ENCODE results near the gene LOXL4.

LOXL4 gene

DNA sequence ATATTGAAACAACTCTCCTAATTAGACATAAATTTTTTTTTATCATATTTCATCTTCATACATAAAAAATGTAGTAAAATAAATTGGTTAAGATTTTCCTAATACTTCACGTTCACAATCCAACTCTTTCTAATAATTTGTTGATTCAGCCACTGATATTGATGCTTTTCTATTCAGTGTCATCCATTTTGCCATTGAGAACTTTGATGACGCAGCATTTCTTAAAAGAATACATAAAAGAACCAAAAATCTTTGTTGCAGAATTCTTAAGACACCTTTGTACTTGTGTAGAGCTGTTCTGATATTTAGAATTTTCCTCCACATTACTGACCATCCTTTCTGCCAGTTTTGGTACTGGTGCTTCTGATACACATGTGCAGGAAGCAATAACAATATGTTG is 52.6 kb downstream of the LOXL4 start:
- no peak overlapping the region for H3K4me3 ChIP-seq (ENCODE audit: low read length)
- no peak for DNase-seq (ENCODE audit: low read depth, low spot score)

- no peak overlapping the region for H3K4me3 ChIP-seq (ENCODE audit: low read length)
- no peak for DNase-seq (ENCODE audit: low read depth, low spot score)
These were observed 54.3 kb downstream of the LOXL4 start for GRCh38 chr10:98213740-98214139.

DNA sequence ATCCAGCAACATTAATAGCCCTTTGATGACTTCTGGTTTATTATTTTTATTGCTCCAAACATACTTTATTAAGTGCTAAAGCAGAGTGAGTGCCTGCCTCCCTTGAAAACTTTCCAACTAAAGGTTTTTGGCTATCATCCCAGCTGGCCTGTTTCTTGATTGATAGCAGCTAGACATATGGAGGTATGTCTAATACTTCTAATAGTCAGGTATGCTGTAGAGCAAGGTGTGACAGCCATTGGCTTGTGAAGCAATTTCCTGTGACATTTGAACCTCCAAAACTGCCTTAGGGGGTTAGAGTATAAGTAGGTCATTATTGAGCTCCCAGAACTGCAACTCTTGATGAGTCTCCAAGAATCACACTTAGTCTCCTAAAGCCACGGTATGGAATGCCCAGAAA is 55.8 kb downstream of the LOXL4 start:
- no peak overlapping the region for H3K4me3 ChIP-seq (ENCODE audit: low read length)
- no peak for DNase-seq (ENCODE audit: low read depth, low spot score)

DNA sequence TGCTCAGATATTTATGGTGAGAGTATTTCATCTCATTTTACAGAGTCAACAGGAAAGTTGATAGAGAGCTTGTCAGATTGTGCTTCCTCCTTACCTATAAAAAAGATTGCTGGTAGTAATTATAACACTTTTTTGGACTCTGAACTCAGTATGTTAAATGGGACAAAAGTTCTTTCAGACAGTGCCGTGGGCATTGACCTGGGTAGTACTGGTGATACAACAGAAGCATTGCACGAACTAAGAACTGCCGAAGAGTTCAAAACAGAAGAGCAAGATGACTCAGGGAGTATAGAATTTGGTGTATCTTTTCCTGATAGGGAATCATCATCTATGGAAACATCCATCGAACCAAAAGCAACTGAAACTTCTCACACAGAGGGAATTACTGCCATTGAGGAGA is 58.6 kb downstream of the LOXL4 start:
- no peak overlapping the region for H3K4me3 ChIP-seq (ENCODE audit: low read length)
- no peak for DNase-seq (ENCODE audit: low read depth, low spot score)

GRCh38 chr10:98208925-98209324 is 59.1 kb downstream of the LOXL4 start:
- no peak overlapping the region for H3K4me3 ChIP-seq (ENCODE audit: low read length)
- DNase-seq (ENCODE audit: low read depth, low spot score) = no peak

GRCh38 chr10:98205351-98205750 is 62.6 kb downstream of the LOXL4 start:
- DNase-seq (ENCODE audit: low read depth, low spot score) = no peak
- H3K4me3 ChIP-seq (ENCODE audit: low read length) = no peak overlapping the region

DNA sequence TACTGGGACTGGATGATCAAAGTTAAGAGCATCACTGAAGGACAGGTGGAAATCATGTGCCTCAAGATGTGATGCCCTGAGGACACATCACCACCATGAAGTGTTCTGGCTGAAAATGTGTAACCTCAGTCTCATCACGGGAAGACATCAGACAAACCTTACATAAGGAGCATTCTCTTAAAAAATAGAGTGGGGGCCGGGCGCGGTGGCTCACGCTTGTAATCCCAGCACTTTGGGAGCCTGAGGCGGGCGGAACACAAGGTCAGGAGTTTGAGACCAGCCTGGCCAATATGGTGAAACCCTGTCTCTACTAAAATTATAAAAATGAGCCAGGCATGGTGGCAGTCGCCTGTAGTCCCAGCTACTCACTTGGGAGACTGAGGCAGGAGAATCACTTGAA is 65.6 kb downstream of the LOXL4 start:
- DNase-seq (ENCODE audit: low read depth, low spot score) = no peak
- no peak overlapping the region for H3K4me3 ChIP-seq (ENCODE audit: low read length)

GRCh38 chr10:98201760-98202159 is 66.2 kb downstream of the LOXL4 start:
- DNase-seq (ENCODE audit: low read depth, low spot score) = no peak
- H3K4me3 ChIP-seq (ENCODE audit: low read length) = no peak overlapping the region
